ENCODE measurements around the gene RCC2. TPM values are rescaled to one million over a fixed set of nuclear protein-coding genes. Genes with fewer than 3 reads are reported as not detected.

Gene RCC2
- polyA plus RNA-seq, 2 of the 4 experiments (the other 2 are of a cell fraction), result 60.9 to 90.0 TPM

DNA sequence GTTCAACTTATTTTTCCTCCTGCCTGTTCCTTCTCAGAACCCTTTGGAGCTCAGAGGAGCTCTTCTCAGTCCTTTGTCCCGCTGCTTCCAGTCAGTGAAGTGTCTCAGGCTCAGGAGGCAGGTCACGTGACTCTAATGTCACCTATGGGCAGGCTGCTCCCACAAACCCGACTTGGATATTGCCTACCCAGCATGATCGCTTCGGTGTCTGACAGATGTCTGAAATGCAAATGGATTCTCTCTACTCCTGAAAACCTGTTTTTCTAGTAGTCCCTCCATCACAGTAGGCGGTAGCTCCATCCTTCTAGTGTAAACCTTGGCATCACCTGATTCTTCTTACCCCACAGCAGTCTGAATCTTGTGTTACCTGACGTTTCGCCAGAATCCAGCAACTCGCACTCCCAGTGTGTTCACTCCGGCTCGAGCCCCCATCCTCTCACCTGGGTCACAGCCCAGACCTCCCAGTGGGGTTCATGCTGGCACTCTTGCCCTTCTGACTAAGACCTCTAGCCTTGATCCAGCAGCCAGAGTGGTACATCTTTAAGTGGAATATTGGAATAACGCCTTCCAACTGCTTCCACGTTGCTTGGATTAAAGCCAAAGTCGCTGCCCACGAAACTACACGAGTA, 62.0 kb downstream of the RCC2 start:
- TF ChIP-seq, protein P1, sequence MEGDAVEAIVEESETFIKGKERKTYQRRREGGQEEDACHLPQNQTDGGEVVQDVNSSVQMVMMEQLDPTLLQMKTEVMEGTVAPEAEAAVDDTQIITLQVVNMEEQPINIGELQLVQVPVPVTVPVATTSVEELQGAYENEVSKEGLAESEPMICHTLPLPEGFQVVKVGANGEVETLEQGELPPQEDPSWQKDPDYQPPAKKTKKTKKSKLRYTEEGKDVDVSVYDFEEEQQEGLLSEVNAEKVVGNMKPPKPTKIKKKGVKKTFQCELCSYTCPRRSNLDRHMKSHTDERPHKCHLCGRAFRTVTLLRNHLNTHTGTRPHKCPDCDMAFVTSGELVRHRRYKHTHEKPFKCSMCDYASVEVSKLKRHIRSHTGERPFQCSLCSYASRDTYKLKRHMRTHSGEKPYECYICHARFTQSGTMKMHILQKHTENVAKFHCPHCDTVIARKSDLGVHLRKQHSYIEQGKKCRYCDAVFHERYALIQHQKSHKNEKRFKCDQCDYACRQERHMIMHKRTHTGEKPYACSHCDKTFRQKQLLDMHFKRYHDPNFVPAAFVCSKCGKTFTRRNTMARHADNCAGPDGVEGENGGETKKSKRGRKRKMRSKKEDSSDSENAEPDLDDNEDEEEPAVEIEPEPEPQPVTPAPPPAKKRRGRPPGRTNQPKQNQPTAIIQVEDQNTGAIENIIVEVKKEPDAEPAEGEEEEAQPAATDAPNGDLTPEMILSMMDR (IDR thresholded peaks at IDR 0.05), result no peak
- TF ChIP-seq RNF2 (IDR thresholded peaks at IDR 0.05; ENCODE audit: borderline replicate concordance, low read depth) (no peak), NFE2L2 (conservative IDR thresholded peaks at IDR 0.05; ENCODE audit: low read length) (no peak), EHMT2 (IDR thresholded peaks at IDR 0.05; ENCODE audit: low read depth) (no peak)
- ChIA-PET POLR2A (no interaction called here), CTCF (no interaction called here)
- Histone ChIP-seq H3K27ac (no peak overlapping the region), H3K4me3 (no peak overlapping the region), H3K9me3 (no peaks in the 10 kb centered on the region), H3K4me1 (no peaks in the 10 kb centered on the region), H3K4me2 (no peak overlapping the region)
- no peak for ATAC-seq
- FAIRE-seq, result no peak
- 61% methylated on average over 15 of the region's 16 CpGs for WGBS (ENCODE audit: missing lambda C conversion rate)
- no peak for DNase-seq (ENCODE audit: low read depth in 1 of 2, low spot score in 1 of 2)

DNA sequence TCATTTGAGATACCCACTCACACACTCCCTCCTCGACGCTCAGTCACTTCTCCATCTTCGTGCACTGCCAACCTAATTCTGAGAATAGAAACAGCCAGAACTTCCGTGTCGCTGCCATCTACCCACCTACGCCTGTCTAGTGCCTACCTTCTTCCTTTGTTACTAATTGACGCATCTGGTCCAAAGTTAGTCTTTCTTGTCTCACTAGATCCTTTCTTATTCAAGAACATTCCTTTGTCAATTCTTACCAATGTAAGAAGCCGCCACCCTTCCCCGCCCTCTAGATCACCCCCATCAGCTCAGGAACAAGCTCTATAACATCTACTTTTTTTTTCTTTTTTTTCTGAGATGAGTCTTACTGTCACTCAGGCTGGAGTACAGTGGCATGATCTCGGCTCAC, 63.8 kb downstream of the RCC2 start:
- no peak for TF ChIP-seq RARB (CRISPR knock-in tag; IDR thresholded peaks at IDR 0.05)
- TF ChIP-seq MAZ (IDR thresholded peaks at IDR 0.05; ENCODE audit: borderline replicate concordance, low read depth, low read length), result no peak
- no peak for TF ChIP-seq KDM5A (IDR thresholded peaks at IDR 0.05)
- no peak for TF ChIP-seq GATA3 (IDR thresholded peaks at IDR 0.05; ENCODE audit: borderline replicate concordance)
- no peak for TF ChIP-seq HEYL (CRISPR knock-in tag; IDR thresholded peaks at IDR 0.05)
- TF ChIP-seq, protein P1 (IDR thresholded peaks at IDR 0.05), result no peak
- TF ChIP-seq POLR2A (IDR thresholded peaks at IDR 0.05; ENCODE audit: low read length), result no peak
- no peak for TF ChIP-seq FOSL2 (IDR thresholded peaks at IDR 0.05)
- TF ChIP-seq FOSL2 (CRISPR knock-in tag; IDR thresholded peaks at IDR 0.05), result no peak
- TF ChIP-seq, protein P2, sequence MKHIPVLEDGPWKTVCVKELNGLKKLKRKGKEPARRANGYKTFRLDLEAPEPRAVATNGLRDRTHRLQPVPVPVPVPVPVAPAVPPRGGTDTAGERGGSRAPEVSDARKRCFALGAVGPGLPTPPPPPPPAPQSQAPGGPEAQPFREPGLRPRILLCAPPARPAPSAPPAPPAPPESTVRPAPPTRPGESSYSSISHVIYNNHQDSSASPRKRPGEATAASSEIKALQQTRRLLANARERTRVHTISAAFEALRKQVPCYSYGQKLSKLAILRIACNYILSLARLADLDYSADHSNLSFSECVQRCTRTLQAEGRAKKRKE (CRISPR knock-in tag; IDR thresholded peaks at IDR 0.05; ENCODE audit: low read depth), result no peak
- TF ChIP-seq, protein P3, sequence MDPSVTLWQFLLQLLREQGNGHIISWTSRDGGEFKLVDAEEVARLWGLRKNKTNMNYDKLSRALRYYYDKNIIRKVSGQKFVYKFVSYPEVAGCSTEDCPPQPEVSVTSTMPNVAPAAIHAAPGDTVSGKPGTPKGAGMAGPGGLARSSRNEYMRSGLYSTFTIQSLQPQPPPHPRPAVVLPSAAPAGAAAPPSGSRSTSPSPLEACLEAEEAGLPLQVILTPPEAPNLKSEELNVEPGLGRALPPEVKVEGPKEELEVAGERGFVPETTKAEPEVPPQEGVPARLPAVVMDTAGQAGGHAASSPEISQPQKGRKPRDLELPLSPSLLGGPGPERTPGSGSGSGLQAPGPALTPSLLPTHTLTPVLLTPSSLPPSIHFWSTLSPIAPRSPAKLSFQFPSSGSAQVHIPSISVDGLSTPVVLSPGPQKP (IDR thresholded peaks at IDR 0.05; ENCODE audit: low read depth, low read length), result no peak
- TF ChIP-seq NFE2L2 (conservative IDR thresholded peaks at IDR 0.05; ENCODE audit: low read length), result no peak
- TF ChIP-seq CBX8 (IDR thresholded peaks at IDR 0.05), result no peak
- TF ChIP-seq, protein P4, sequence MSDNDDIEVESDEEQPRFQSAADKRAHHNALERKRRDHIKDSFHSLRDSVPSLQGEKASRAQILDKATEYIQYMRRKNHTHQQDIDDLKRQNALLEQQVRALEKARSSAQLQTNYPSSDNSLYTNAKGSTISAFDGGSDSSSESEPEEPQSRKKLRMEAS (IDR thresholded peaks at IDR 0.05), result no peak
- TF ChIP-seq HOXB13 (CRISPR knock-in tag; IDR thresholded peaks at IDR 0.05; ENCODE audit: low read depth), result no peak
- TF ChIP-seq RAD21 (conservative IDR thresholded peaks at IDR 0.05 in 1 of 2, IDR thresholded peaks at IDR 0.05 in 1 of 2), result no peak
- TF ChIP-seq HDAC2 (IDR thresholded peaks at IDR 0.05), result no peak
- ATAC-seq, result no peak
- ChIA-PET CTCF (interaction anchor here (0.8 to 1.7 kb wide), 2 partner anchors 139 to 250 kb away, joined by 3 to 4 read pairs; no protein-coding TSS in a partner anchor), POLR2A (no interaction called here)
- Histone ChIP-seq H3K4me2 (no peak overlapping the region), H3K27ac (no peak overlapping the region), H3K4me1 (no peaks in the 10 kb centered on the region), H3K4me3 (no peak overlapping the region), H3K9me3 (no peaks in the 10 kb centered on the region)
- no peak for FAIRE-seq
- WGBS (ENCODE audit: missing lambda C conversion rate), result 88% methylated on average over 10 of the region's 10 CpGs
- DNase-seq (ENCODE audit: low read depth in 1 of 2, low spot score in 1 of 2), result no peak
